DND-41 (cell line): Measurements from ENCODE around the gene SLC17A1.

Experiments
- ATAC-seq: fragments of 200-7000 bp; cut with Tn5 transposase; 3 replicates; pipeline ENCODE4 v1.9.1; 2021; ENCODE audit warnings: low read depth; ENCODE audit not compliant: insufficient read depth
- DNase-seq: peaks from one replicate; pipeline ENCODE4 v3.0.0-alpha.2; 2020
- H2AFZ ChIP-seq: 2 replicates; pipeline ENCODE4 v1.6.0; 2012; ENCODE audit warnings: low read depth, low read length
- H3K27ac ChIP-seq: 2 replicates; pipeline ENCODE4 v1.5.1; 2012; ENCODE audit warnings: low read length, inconsistent platforms
- H3K27me3 ChIP-seq: fragments of 200-600 bp; sonication (generic); 2 replicates; pipeline ENCODE4 v1.6.0; 2012; ENCODE audit warnings: low read length, mild to moderate bottlenecking, inconsistent platforms; ENCODE audit not compliant: insufficient read depth, poor library complexity
- H3K36me3 ChIP-seq: 2 replicates; pipeline ENCODE4 v1.5.1; 2012; ENCODE audit warnings: low read length, inconsistent platforms; ENCODE audit not compliant: insufficient read depth
- H3K4me1 ChIP-seq: 2 replicates; pipeline ENCODE4 v1.5.1; 2012; ENCODE audit warnings: mild to moderate bottlenecking, low read length; ENCODE audit not compliant: insufficient read depth
- H3K4me2 ChIP-seq: 2 replicates; pipeline ENCODE4 v1.6.0; 2012; ENCODE audit warnings: mild to moderate bottlenecking, moderate library complexity, low read length, inconsistent platforms; ENCODE audit not compliant: insufficient read depth
- H3K4me3 ChIP-seq, 2 experiments: fragments of 200-600 bp in 1 of 2; shearing (Covaris generic) in 1 of 2; 2 replicates each; pipeline ENCODE4 v1.5.1; 2012 to 2016; ENCODE audit warnings: inconsistent platforms in 2 of 2, low read length in 2 of 2, mild to moderate bottlenecking in 2 of 2, low read depth in 1 of 2, moderate library complexity in 1 of 2
- H3K79me2 ChIP-seq: 2 replicates; pipeline ENCODE4 v1.6.0; 2012; ENCODE audit warnings: low read length, inconsistent platforms; ENCODE audit not compliant: insufficient read depth
- H3K9ac ChIP-seq: 2 replicates; pipeline ENCODE4 v1.6.0; 2012; ENCODE audit warnings: low read depth, mild to moderate bottlenecking, inconsistent platforms, low read length, moderate library complexity
- H3K9me3 ChIP-seq: 2 replicates; pipeline ENCODE4 v1.5.1; 2012; ENCODE audit warnings: low read length, moderate library complexity, mild to moderate bottlenecking, inconsistent platforms; ENCODE audit not compliant: insufficient read depth, severe bottlenecking
- H4K20me1 ChIP-seq: 2 replicates; pipeline ENCODE4 v1.6.0; 2012; ENCODE audit warnings: low read length; ENCODE audit not compliant: insufficient read depth
- CTCF ChIP-seq: IDR thresholded peaks from 2 replicates; pipeline ENCODE4 v1.5.1; 2012; ENCODE audit warnings: borderline replicate concordance, low read length, moderate library complexity, mild to moderate bottlenecking; ENCODE audit not compliant: poor library complexity, severe bottlenecking; ENCODE audit errors: extremely low read depth
- EZH2 ChIP-seq: IDR thresholded peaks from 3 replicates; pipeline ENCODE4 v1.6.1; 2012; ENCODE audit warnings: borderline replicate concordance, low read depth, mild to moderate bottlenecking, moderate library complexity, low read length, inconsistent platforms; ENCODE audit not compliant: severe bottlenecking

SLC17A1 gene

DNA sequence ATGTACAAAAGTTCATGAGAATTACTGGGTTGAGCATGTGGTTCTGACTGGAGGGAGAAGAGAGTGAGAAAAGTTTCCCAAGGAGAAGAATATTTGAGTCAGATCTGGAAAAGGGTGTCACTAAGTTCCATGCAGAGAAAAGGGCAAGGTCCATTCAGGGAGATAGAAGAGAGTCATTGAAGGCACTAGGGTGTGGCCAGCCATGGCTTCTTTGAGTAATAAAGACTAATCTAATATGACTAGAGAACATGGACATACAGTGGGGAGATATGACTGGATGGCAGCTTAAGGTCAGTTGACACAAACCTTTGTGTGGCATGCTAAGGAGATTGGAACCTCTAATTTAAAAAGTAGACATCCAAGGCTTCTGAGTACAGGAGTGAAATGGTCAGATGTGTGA, 88.0 kb downstream of the SLC17A1 start:
- Histone ChIP-seq H3K9ac (no peak overlapping the region), H3K79me2 (no peaks in the 10 kb centered on the region), H3K4me1 (no peaks in the 10 kb centered on the region), H3K9me3 (no peaks in the 10 kb centered on the region), H3K4me2 (no peak overlapping the region), H3K36me3 (no peaks in the 10 kb centered on the region), H3K27ac (no peak overlapping the region), H3K4me3 (no peak overlapping the region), H3K27me3 (peaks cover 5% of the 10 kb centered on the region), H2AFZ (no peak overlapping the region), H4K20me1 (no peaks in the 10 kb centered on the region)
- no peak for ATAC-seq
- TF ChIP-seq EZH2: no peak
- no peak for TF ChIP-seq CTCF
- no peak for DNase-seq

- ATAC-seq (no peak), DNase-seq (no peak)
- no peak overlapping the region for H3K9ac ChIP-seq
- no peak overlapping the region for H3K4me3 ChIP-seq
- H3K4me1 ChIP-seq: no peaks in the 10 kb centered on the region
- H3K9me3 ChIP-seq: peaks cover 14% of the 10 kb centered on the region
- no peak overlapping the region for H2AFZ ChIP-seq
- TF ChIP-seq CTCF (no peak), EZH2 (no peak)
- H4K20me1 ChIP-seq: no peaks in the 10 kb centered on the region
- H3K36me3 ChIP-seq: no peaks in the 10 kb centered on the region
- H3K4me2 ChIP-seq: no peak overlapping the region
- H3K27me3 ChIP-seq: no peaks in the 10 kb centered on the region
- H3K79me2 ChIP-seq: no peaks in the 10 kb centered on the region
- H3K27ac ChIP-seq: no peak overlapping the region
These were observed 96.6 kb downstream of the SLC17A1 start for GRCh38 chr6:25735261-25735660.
